GM21526 (cell line): ENCODE results near the gene ZBTB22.
"Not testable (repeated sequence)": the region's sequence is repeated elsewhere in the genome, so short reads cannot be mapped to it uniquely, and the experiment has no call there.

ENCODE experiments used
- ATAC-seq: cut with Tn5 transposase; IDR thresholded peaks from one replicate; pipeline ENCODE4 v1.9.1; 2021; ENCODE audit warnings: moderate library complexity; ENCODE audit not compliant: unreplicated experiment, low FRiP score

The ZBTB22 gene, protein sequence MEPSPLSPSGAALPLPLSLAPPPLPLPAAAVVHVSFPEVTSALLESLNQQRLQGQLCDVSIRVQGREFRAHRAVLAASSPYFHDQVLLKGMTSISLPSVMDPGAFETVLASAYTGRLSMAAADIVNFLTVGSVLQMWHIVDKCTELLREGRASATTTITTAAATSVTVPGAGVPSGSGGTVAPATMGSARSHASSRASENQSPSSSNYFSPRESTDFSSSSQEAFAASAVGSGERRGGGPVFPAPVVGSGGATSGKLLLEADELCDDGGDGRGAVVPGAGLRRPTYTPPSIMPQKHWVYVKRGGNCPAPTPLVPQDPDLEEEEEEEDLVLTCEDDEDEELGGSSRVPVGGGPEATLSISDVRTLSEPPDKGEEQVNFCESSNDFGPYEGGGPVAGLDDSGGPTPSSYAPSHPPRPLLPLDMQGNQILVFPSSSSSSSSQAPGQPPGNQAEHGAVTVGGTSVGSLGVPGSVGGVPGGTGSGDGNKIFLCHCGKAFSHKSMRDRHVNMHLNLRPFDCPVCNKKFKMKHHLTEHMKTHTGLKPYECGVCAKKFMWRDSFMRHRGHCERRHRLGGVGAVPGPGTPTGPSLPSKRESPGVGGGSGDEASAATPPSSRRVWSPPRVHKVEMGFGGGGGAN

DNA sequence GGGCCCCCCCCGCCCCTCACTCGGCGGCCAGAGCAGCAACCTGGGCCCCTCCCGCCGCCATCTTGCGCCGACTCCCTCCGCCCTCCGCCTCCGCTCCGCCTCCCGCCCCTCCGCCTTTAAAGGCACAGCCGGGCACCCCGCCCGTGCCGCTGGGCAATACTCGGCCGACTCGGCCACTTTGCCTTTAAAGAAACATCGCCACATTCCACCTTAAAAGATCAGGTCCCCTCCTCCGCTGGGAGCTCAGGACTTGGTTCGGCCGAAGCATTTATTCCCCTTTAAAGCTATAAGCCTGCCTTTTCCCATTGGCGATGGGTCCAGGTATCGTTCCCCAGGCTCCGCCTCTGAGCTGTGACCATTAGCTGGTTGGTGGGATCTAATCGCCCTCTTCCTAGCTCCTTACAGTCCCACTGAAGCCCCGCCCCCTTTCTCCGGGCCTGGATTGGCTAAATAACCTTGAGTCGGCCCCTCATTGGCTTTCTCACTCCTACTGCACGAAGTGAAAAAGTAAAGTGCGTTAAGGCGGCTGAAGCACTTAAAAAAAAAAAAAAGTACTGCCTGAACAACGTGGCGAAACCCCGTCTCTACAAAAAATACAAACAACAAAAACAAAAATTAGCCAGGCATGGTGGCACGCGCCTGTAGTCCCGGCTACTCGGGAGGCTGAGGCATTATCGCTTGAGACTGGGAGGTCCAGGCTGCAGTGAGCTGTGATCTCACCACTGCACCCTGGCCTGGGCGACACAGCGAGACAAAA, at the start of gene ZBTB22:
Gene ZBTB22, minus strand, starts transcription at position 76 of the 757 bp plus-strand sequence. CDS start 828 bp downstream, outside the sequence.
- ATAC-seq, result peak; percentile 40

DNA sequence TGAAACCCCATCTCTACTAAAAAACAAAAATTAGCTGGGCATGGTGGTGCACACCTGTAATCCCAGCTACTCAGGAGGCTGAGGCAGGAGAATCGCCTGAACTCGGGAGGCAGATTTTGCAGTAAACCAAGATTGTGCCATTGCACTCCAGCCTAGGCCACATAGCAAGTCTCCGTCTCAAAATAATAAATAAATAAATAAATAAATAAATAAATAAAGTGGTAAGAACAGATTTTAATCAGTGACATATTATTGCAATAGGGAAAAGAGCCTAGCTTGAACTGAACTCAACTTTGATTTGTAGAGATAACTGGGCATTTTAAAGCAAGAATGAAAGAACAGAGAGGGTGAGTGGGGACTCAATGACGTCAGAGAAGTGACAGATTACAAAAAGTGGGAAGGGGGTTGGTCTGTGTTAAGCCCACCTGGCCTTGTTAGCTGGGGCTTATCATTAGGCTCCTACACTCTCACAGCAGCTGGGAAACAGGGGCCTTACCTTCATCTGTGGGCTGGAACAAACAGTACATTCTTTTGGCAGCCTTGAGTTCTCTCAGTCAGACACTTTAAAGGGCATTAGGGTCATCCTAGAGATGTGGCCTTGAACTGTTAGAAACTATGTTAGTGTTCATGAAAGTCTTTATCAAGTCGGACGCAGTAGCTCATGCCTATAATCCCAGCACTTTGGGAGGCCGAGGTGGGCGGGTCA, 49.6 kb upstream of the ZBTB22 start:
- no peak for ATAC-seq

- ATAC-seq, result not testable (repeated sequence)
These were observed 47.8 kb upstream of the ZBTB22 start for GRCh38 chr6:33365206-33365971.

DNA sequence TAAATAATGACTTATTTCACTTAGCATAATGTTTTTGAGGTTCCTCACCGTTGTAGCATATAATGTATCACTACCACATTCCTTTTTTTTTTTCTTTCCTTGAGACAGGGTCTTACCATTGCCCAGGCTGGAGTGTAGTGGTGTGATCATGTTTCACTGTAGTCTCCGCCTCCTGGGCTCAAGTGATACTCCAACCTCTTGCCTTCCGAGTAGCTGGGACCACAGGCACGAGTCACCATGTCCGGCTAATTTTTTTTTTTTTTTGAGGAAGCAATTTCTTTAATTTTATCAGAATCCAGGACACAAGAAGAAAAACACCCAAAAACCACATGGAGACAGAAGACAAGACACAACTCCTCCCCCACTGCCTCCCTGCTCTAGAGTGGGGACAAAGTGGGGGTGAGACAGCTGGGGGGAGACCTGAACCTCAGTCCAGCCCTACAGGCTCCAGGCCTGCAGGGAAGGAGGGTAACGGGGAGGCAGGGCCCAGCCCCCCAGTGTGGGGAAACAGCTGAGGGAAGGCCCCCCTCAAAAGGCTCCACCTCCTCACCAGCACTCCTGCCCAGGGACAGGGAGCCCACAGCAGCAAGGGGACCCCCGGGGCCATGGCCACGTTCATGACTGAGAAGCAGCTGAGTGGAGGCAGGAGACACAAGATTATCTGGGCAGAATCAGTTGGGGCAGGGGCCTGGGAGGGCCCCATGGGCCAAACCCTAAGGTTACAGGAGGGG, 47.1 kb upstream of the ZBTB22 start:
- not testable (repeated sequence) for ATAC-seq

DNA sequence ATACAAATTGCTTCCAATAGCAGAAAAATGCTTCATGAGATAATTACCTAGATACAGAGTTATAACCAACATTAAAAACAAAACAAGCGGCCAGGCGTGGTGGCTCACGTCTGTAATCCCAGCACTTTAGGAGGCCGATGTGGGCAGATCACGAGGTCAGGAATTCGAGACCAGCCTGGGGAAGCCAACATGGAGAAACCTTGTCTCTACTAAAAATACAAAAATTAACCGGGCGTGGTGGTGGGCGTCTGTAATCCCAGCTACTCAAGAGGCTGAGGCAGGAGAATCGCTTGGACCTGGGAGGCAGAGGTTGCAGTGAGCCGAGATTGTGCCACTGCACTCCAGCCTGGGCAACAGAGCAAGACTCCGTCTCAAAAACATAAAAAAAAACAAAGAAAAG, 45.9 kb upstream of the ZBTB22 start:
- not testable (repeated sequence) for ATAC-seq

DNA sequence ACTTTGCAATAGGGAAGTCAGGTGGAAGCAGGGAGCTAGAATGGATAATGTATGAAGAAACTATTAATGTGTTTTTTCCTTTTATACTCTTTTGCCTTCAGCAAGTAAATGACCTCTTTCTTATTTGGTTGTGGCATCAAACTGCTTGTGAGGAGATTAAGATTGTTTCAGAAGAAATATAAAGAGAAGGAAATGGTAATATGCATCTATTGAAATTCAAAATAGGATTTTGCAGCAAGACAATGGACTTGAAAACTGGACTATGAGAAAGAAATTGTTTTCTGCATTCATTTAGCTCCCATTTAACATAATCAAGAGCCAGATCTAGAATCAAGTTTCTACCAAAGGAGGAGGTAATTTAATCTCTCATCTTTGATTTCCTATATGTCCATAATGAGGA, 41.8 kb upstream of the ZBTB22 start:
- ATAC-seq, result no peak

DNA sequence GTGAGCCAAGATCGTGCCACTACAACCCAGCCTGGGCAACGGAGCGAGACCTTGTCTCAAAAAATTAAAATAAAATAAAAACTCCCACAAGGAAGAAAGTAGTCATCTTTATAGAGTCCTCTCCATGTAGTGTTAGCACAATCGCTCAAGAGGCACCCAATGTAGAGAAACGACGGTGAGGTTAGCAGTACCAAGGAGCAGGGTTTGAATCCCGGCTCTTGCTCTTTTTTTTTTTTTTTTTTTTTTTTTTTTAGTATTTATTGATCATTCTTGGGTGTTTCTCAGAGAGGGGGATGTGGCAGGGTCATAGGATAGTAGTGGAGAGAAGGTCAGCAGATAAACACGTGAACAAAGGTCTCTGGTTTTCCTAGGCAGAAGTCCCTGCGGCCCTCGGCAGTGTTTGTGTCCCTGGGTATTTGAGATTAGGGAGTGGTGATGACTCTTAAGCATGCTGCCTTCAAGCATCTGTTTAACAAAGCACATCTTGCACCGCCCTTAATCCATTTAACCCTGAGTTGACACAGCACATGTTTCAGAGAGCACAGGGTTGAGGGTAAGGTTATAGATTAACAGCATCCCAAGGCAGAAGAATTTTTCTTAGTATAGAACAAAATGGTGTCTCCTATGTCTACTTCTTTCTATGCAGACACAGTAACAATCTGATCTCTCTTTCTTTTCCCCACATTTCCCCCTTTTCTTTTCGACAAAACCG, 39.8 kb upstream of the ZBTB22 start:
- not testable (repeated sequence) for ATAC-seq

DNA sequence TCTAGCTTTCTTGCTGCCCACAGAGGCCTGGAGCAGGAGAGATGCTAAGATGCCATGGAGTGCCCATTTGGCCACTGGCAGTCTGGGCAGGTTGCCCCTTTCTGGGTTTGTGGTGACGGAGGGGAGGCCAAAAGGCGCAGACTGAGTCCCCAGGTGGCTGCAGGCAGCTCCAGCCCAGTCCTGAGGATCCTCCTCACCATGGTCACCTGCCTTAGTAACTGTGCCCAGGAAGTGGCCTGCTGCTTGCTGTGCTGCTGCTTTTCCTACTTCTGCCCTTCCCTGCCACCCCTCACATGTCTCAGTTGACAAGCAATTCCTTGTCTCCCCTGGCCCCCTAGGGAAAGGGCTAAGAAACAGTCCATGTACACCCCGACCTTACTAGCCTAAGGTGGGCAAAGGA, 38.8 kb upstream of the ZBTB22 start:
- no peak for ATAC-seq

DNA sequence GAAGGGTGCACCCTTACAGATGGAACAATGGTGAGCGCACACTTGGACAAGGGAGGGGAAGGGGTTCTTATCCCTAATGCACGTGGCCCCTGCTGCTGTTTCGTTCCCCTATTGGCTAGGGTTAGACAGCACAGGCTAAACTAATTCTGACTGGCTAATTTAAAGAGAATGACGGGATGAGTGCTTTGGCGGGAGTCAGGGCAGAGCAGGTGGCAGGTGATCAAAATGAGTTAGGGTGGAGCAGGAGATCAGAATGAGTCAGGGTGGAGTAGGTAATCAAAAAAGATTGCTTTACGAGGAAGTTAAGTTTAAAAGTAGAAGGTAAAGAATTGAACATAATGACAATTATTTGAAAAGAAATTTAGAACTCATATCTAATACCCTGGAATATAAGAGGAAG, 38.3 kb upstream of the ZBTB22 start:
- ATAC-seq, result not testable (repeated sequence)

- ATAC-seq, result no peak
These were observed 30.3 kb upstream of the ZBTB22 start for GRCh38 chr6:33347816-33348215.

- ATAC-seq, result not testable (repeated sequence)
These were observed 29.4 kb upstream of the ZBTB22 start for GRCh38 chr6:33346972-33347371.

- ATAC-seq, result no peak
These were observed 27.5 kb upstream of the ZBTB22 start for GRCh38 chr6:33344701-33345697.

DNA sequence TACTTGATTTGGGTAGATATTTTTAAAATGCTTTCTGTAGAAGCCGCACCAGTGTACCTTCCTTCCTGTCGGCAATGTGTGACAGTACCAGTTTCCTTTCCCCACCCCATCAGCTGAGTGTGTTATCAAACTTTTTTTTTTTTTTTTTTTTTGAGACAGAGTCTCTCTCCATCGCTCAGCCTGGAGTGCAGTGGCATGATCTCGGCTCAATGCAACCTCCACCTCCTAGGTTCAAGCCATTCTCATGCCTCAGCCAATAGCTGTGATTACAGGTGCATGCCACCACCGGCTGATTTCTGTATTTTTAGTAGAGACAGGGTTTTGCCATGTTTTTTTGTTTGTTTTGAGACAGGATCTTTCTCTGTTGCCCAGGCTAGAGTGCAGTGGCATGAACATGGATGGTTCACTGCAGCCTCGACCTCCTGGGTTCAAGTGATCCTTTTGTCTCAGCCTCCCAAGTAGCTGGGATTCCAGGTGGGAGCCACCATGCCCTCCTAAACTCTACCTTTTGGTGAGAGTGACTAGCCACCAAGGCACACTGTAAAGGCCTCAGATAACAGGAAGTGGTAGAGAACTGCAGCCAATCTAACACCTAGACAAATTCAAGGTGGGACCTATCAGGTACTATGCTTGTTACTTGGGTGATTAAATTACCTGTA, 26.5 kb upstream of the ZBTB22 start:
- ATAC-seq, result no peak

DNA sequence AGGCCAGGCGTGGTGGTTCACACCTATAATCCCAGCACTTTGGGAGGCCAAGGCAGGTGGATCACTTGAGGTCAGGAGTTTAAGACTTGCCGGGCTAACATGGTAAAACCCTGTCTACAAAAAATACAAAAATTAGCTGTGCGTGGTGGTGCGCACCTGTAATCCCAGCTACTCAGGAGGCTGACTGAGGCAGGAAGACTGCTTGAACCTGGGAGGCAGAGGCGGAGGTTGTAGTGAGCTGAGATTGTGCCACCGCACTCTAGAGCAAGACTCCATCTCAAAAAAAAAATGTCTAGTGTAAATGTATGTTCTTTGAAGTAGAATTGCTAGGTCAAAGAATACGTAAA, 26.0 kb upstream of the ZBTB22 start:
- ATAC-seq, result not testable (repeated sequence)

GRCh38 chr6:33339193-33339592, 21.6 kb upstream of the ZBTB22 start:
- no peak for ATAC-seq

GRCh38 chr6:33336495-33336894, 19.0 kb upstream of the ZBTB22 start:
- no peak for ATAC-seq

GRCh38 chr6:33335916-33336315, 18.4 kb upstream of the ZBTB22 start:
- ATAC-seq, result no peak
